Right lobe of liver (tissue), 6 donors: Measurements from ENCODE around the gene BRSK2. TPM values are rescaled to one million over a fixed set of nuclear protein-coding genes. Genes with fewer than 3 reads are reported as not detected.
A peak's percentile ranks its signal among the peaks of the same experiment; 100 is the strongest.

Source experiments
- ATAC-seq, 4 donors: fragments of 200-7000 bp; cut with Tn5 transposase; one replicate each; pipeline ENCODE4 v1.9.1; 2020; ENCODE audit warnings: mild to moderate bottlenecking in 4 of 4, moderate library complexity in 4 of 4
- DNase-seq, 3 donors: peaks; one replicate each; pipeline ENCODE4 v3.0.0-alpha.2; 2020
- H3K27ac ChIP-seq, 3 donors: fragments of 200-600 bp; one replicate each; pipeline ENCODE4 v1.8.0; 2022
- H3K27me3 ChIP-seq, 2 donors: fragments of 200-600 bp; one replicate each; pipeline ENCODE4 v1.8.0; 2022
- H3K36me3 ChIP-seq, 4 donors: fragments of 200-600 bp; sonication (generic) in 1 of 4; one replicate each; pipeline versions ENCODE4 v1.5.1 to v1.8.0; 2017 to 2022; ENCODE audit warnings: control low read depth in 1 of 4
- H3K4me1 ChIP-seq, 4 donors: fragments of 200-600 bp; sonication (generic) in 1 of 4; one replicate each; pipeline versions ENCODE4 v1.5.1 to v1.8.0; 2017 to 2022; ENCODE audit warnings: control low read depth in 1 of 4
- H3K4me3 ChIP-seq, 3 donors: fragments of 200-600 bp; one replicate each; pipeline ENCODE4 v1.8.0; 2022
- H3K9me3 ChIP-seq, 4 donors: fragments of 200-600 bp; sonication (generic) in 1 of 4; one replicate each; pipeline versions ENCODE4 v1.5.1 to v1.8.0; 2017 to 2022; ENCODE audit warnings: control low read depth in 1 of 4
- CTCF ChIP-seq, 4 donors: fragments of 200-600 bp in 3 of 4; fragments of 450-650 bp in 1 of 4; IDR thresholded peaks; one replicate each; pipeline versions ENCODE4 v1.5.1 to v1.8.0; 2016 to 2022; ENCODE audit warnings: antibody characterized with exemption in 4 of 4, mild to moderate bottlenecking in 2 of 4
- POLR2A ChIP-seq: fragments of 450-650 bp; IDR thresholded peaks from one replicate; pipeline ENCODE4 v1.6.1; 2017; ENCODE audit warnings: antibody characterized with exemption, mild to moderate bottlenecking
- WGBS: methylation state at CpG from one replicate; pipeline ENCODE4 v1.1.6; 2018; ENCODE audit warnings: low coverage, low lambda C conversion rate; ENCODE audit not compliant: insufficient coverage; ENCODE audit errors: missing lambda C conversion rate; 5-methylcytosine and 5-hydroxymethylcytosine counted together
- intact Hi-C, 2 donors: fragments of 100-400 bp; cut with DNase I; formaldehyde crosslinking; loops; one replicate each; pipeline versions ENCODE4 v1.11.2 to v1.14.1; 2022
- total RNA-seq, 6 experiments: library from RNA; depleted of rRNA in 2 of 6; stranded (reverse); fragments of >200 nt in 2 of 6; fragmentation: NEBNext Ultra II Directional in 3 of 6; extraction: Animal tissue kit (Norgen Biotek cat#: 25700) in 3 of 6; gene quantifications; one replicate each; pipeline versions ENCODE4 v1.1.0 to v1.2.4, GENCODE V29; 2016 to 2023
- donor health status: DM: no; HTN: yes; CAD: no.
- donor health status: DM: no; HTN: no; CAD: no.
- donor health status: DM: no; HTN: no; CAD: no.
- donor health status: DM: no; HTN: yes; CAD: no.
- donor health status: DM: no; HTN: yes; CAD: no.

The BRSK2 gene
- total RNA-seq, 6 experiments from 2014 or later = 0.12 to 0.49 TPM; not detected in 4

DNA sequence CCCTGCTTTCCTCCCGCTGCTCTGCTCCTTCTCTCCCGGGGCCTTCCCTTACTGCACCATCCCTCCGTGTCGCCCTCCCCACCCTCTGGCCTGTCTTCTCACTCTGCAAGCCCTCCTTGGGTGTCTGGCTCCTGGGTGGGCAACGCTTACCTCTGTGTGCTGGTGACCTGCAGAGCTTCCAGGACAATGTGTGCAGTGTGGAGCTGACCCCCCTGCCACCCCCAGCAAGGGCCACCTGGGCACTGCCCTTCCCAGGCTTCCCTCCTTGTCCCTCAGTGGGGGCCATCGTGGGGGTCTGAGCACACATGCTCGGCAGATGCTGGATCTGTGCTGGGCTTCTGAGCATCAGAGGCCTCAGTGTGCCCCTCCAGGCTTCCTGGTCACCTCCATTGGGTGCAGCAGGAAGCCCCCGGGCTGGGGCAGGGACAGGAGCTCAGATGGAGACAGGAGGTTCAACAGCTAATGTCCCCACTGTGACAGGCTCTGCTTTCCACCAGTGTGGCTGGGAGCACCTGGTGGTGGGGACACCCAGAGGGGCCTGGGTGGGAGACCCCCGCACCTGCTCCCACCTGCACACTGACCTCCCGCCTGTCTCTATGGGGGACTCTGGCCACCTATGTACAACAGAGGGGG lies 7.8 kb upstream of the BRSK2 start:
- ATAC-seq (peak in 1 of 4 donors; percentile 4), DNase-seq (no peak)
- WGBS = 71% methylated on average over 6 of the region's 10 CpGs
- H3K9me3 ChIP-seq = no peaks in the 10 kb centered on the region
- H3K27ac ChIP-seq = no peak overlapping the region
- H3K36me3 ChIP-seq = no peaks in the 10 kb centered on the region
- H3K4me3 ChIP-seq = no peak overlapping the region
- H3K4me1 ChIP-seq = peaks cover 0 to 3% (median 0%) of the 10 kb centered on the region in 4 donors
- no peak for TF ChIP-seq POLR2A
- TF ChIP-seq CTCF (IDR thresholded peaks at IDR 0.05) = no peak
- H3K27me3 ChIP-seq = no peaks in the 10 kb centered on the region
- intact Hi-C loops = no loop called here

DNA sequence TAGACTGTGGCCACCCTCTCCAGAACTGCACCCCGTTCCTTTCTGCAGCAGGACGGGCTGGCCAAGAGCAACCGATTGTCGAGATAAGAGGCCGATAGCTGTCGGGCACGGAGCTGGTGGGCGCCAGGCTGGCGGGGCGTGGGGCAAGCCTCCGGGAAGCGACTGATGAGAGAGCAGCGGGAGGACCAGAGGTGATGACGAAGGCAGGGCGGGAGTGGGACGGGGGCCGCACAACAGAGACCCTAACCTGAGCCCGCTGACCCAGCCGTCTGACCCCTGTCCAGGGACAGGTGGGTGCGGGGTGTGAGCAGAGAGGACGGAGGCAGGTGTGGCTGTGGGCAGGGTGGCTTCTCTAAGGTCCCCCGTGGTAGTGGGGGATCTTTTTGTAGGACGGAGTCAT lies 7.3 kb upstream of the BRSK2 start:
- no peaks in the 10 kb centered on the region for H3K9me3 ChIP-seq
- H3K4me3 ChIP-seq = no peak overlapping the region
- DNase-seq (no peak), ATAC-seq (no peak)
- no peaks in the 10 kb centered on the region for H3K27me3 ChIP-seq
- intact Hi-C loops = no loop called here
- H3K27ac ChIP-seq = no peak overlapping the region
- H3K4me1 ChIP-seq = peaks cover 0 to 3% (median 0%) of the 10 kb centered on the region in 4 donors
- H3K36me3 ChIP-seq = no peaks in the 10 kb centered on the region
- WGBS = 35% methylated on average over 14 of the region's 23 CpGs
- no peak for TF ChIP-seq CTCF (IDR thresholded peaks at IDR 0.05)
- TF ChIP-seq POLR2A = no peak

GRCh38 chr11:1382831-1383607 lies 6.7 kb upstream of the BRSK2 start:
- H3K4me3 ChIP-seq = peak overlapping the region; percentile 32 to 45 (median 44)
- WGBS = no CpG with 5 or more reads among the region's 56 CpGs
- H3K27ac ChIP-seq = peak overlapping the region in 2 of 3 donors; percentile 24 to 52
- no peaks in the 10 kb centered on the region for H3K9me3 ChIP-seq
- peaks cover 0 to 3% (median 0%) of the 10 kb centered on the region in 4 donors for H3K4me1 ChIP-seq
- no peaks in the 10 kb centered on the region for H3K36me3 ChIP-seq
- intact Hi-C loops = no loop called here
- TF ChIP-seq POLR2A (no peak), CTCF (IDR thresholded peaks at IDR 0.05) (no peak)
- peaks cover 0 to under 1% of the 10 kb centered on the region in 2 donors for H3K27me3 ChIP-seq
- peak; percentile 74 to 88 (median 84) for DNase-seq
- ATAC-seq = peak; percentile 81 to 95 (median 90)

- 65% methylated on average over 19 of the region's 21 CpGs for WGBS
- no peak for TF ChIP-seq CTCF (IDR thresholded peaks at IDR 0.05)
- no peak for TF ChIP-seq POLR2A
- no peaks in the 10 kb centered on the region for H3K9me3 ChIP-seq
- no peak overlapping the region for H3K27ac ChIP-seq
- peaks cover 0 to 4% of the 10 kb centered on the region in 2 donors for H3K27me3 ChIP-seq
- ATAC-seq = no peak
- peaks cover 0 to 10% (median 0%) of the 10 kb centered on the region in 4 donors for H3K4me1 ChIP-seq
- no peaks in the 10 kb centered on the region for H3K36me3 ChIP-seq
- no peak for DNase-seq
- no peak overlapping the region for H3K4me3 ChIP-seq
- intact Hi-C loops = no loop called here
Observed at GRCh38 chr11:1384199-1384970, 5.3 kb upstream of the BRSK2 start.
